Astrocyte of the cerebellum (primary cell): ENCODE results near the gene ACVR1B.

Source experiments
- DNase-seq: peaks from one replicate; pipeline ENCODE4 v3.0.0-alpha.2; 2011; ENCODE audit warnings: low read depth
- H3K4me3 ChIP-seq: 2 replicates; pipeline ENCODE4 v1.5.1; 2011; ENCODE audit warnings: mild to moderate bottlenecking, low read depth, low read length, moderate library complexity
- in situ Hi-C: cut with HindIII; loops from 2 replicates; pipeline ENCODE4 v1.10.0; 2017; ENCODE audit warnings: low sequenced_read_pairs
- TF ChIP-seq, protein P1 (sequence below): IDR thresholded peaks from 2 replicates; pipeline ENCODE4 v1.5.1; 2012; ENCODE audit warnings: low read length, low read depth, moderate library complexity, mild to moderate bottlenecking; ENCODE audit errors: missing control alignments

The ACVR1B gene

DNA sequence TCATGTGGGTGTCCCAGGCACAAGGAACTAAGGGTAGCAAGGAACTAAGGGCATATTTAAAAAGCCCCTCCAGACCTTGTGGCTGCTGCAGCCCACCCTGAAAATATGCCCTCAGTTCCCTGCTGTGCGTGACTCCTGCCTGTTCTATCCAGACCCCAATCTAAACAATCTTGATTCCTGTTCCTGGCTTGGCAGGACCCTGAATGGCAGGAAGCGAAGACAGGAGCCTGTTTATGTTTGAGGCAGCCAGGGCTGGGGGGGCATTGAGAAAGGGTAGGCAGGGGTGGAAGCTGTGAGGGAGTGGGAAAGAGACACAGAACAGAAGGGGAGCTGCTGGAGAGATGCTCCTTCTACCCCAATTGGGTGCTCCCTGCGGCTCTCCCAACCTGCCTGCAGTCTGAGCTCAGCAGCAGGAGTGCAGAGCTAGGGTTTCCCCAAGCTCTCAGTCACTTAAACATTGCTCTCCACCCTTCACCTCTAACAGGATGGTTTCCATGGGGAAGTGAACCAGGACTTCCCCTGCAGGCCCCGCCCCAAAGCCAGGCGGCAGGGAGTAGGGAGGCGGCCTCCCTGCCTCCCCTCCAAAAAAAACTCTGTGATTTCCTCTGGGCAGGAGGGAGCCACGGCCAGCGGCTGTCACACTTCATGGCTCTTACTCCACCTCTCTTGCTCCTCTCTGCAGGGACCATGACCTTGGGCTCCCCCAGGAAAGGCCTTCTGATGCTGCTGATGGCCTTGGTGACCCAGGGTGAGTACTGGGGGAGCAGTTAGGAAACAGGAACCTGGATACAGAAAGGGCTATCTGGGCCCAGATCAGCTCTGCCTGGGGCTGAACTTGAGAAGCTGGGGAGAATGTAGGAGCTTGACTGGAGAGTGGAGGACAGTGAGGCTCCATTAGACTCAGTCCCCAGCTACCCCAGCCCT is 39.4 kb upstream of the ACVR1B start:
- no peak for DNase-seq
- no peak overlapping the region for H3K4me3 ChIP-seq
- TF ChIP-seq, protein P1, sequence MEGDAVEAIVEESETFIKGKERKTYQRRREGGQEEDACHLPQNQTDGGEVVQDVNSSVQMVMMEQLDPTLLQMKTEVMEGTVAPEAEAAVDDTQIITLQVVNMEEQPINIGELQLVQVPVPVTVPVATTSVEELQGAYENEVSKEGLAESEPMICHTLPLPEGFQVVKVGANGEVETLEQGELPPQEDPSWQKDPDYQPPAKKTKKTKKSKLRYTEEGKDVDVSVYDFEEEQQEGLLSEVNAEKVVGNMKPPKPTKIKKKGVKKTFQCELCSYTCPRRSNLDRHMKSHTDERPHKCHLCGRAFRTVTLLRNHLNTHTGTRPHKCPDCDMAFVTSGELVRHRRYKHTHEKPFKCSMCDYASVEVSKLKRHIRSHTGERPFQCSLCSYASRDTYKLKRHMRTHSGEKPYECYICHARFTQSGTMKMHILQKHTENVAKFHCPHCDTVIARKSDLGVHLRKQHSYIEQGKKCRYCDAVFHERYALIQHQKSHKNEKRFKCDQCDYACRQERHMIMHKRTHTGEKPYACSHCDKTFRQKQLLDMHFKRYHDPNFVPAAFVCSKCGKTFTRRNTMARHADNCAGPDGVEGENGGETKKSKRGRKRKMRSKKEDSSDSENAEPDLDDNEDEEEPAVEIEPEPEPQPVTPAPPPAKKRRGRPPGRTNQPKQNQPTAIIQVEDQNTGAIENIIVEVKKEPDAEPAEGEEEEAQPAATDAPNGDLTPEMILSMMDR, result no peak
- in situ Hi-C loops, result no loop called here

DNA sequence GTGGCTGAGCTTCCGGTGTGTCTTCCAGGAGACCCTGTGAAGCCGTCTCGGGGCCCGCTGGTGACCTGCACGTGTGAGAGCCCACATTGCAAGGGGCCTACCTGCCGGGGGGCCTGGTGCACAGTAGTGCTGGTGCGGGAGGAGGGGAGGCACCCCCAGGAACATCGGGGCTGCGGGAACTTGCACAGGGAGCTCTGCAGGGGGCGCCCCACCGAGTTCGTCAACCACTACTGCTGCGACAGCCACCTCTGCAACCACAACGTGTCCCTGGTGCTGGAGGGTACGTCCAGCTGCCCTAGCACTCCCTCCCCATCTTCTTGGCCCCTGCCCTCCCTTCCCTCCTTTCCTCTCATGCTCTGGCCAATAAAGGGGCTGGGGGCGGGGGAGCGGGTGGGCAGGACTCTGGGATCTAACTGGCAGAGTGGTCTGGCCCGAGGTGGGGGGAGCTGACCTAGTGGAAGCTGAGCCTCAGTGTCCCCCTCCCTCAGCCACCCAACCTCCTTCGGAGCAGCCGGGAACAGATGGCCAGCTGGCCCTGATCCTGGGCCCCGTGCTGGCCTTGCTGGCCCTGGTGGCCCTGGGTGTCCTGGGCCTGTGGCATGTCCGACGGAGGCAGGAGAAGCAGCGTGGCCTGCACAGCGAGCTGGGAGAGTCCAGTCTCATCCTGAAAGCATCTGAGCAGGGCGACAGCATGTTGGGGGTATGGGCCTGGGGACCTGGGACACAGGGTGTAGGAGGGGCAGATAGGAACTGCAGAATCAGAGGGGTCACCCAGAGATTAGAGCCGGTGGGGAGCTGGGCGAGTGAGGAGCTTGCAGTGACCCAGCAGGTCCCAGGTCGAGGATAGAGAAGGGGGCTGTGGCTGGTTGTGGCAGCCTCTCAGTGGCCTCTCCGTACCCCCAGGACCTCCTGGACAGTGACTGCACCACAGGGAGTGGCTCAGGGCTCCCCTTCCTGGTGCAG is 38.1 kb upstream of the ACVR1B start:
- in situ Hi-C loops, result no loop called here
- no peak for DNase-seq
- H3K4me3 ChIP-seq, result no peak overlapping the region
- TF ChIP-seq, protein P1, result no peak

DNA sequence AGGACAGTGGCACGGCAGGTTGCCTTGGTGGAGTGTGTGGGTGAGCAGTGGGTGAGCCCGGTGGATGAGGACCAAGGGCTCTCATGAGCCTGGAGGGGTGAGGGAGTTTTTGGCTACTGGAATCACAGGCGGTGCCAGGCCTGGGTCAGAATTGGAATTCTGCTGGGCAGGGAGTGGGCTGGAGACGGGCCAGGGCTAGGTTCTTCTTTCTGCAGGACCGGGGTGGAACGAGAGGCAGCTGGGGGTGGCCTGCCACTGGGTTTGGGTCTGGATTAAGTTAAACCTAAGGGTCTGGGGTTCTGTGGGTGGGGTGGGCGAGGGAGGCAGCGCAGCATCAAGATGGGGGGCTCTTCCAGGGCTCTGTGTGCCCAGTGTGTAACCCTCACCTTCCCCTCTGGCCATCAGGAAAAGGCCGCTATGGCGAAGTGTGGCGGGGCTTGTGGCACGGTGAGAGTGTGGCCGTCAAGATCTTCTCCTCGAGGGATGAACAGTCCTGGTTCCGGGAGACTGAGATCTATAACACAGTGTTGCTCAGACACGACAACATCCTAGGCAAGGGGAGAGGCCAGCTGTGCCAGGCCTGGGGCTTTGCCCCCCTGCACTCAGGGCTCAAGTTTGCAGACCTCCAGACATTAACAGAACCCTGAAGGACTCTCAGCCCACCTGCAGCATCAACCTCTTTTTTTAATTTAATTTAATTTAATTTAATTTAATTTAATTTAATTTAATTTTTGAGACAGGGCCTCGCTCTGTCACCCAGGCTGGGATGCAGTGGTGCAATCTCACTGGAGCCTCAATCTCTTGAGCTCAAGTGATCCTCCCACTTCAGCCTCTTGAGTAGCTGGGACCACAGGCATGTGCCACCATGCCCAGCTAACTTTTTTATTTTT is 37.2 kb upstream of the ACVR1B start:
- TF ChIP-seq, protein P1, result no peak
- in situ Hi-C loops, result no loop called here
- no peak overlapping the region for H3K4me3 ChIP-seq
- no peak for DNase-seq

DNA sequence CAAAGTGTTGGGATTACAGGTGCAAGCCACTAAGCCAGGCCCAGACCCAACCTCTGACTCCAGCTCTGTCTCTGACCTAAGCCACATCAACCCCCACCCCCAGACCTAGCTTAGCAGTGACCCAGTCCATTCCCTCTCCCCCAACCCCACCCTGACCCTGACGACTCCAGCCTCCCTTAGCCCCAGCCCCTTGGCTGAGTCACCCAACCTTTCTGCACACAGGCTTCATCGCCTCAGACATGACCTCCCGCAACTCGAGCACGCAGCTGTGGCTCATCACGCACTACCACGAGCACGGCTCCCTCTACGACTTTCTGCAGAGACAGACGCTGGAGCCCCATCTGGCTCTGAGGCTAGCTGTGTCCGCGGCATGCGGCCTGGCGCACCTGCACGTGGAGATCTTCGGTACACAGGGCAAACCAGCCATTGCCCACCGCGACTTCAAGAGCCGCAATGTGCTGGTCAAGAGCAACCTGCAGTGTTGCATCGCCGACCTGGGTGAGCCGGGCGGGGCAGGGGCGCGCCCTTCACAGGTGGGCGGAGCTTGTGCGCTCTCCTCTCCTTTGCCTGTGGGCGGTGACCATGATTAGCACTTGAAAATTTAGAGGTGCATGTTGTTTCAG is 36.4 kb upstream of the ACVR1B start:
- no peak for DNase-seq
- no peak overlapping the region for H3K4me3 ChIP-seq
- TF ChIP-seq, protein P1, result no peak
- in situ Hi-C loops, result no loop called here

DNA sequence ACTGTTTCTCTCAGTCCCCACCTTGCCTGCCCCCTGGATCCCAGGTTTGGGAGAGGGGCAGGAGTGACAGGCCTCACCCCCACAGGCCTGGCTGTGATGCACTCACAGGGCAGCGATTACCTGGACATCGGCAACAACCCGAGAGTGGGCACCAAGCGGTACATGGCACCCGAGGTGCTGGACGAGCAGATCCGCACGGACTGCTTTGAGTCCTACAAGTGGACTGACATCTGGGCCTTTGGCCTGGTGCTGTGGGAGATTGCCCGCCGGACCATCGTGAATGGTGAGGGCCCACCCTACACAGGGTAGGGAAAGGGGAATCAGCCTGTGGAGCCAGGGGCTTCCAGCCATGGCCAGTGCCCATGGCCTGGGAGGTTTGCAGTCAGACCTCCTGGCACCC is 35.5 kb upstream of the ACVR1B start:
- no peak for DNase-seq
- in situ Hi-C loops, result no loop called here
- TF ChIP-seq, protein P1, result no peak
- H3K4me3 ChIP-seq, result no peak overlapping the region
